GM12875 (cell line): Measurements from ENCODE around the gene ELMO1.

ENCODE experiments used
- H3K4me3 ChIP-seq: one replicate; pipeline ENCODE4 v1.5.1; 2011; ENCODE audit warnings: low read depth, low read length, control low read depth
- CTCF ChIP-seq: IDR thresholded peaks from 2 replicates; pipeline ENCODE4 v1.5.1; 2011; ENCODE audit warnings: low read depth, mild to moderate bottlenecking, control low read depth, inconsistent platforms, low read length, moderate library complexity, borderline replicate concordance; ENCODE audit not compliant: insufficient read depth

Gene ELMO1

DNA sequence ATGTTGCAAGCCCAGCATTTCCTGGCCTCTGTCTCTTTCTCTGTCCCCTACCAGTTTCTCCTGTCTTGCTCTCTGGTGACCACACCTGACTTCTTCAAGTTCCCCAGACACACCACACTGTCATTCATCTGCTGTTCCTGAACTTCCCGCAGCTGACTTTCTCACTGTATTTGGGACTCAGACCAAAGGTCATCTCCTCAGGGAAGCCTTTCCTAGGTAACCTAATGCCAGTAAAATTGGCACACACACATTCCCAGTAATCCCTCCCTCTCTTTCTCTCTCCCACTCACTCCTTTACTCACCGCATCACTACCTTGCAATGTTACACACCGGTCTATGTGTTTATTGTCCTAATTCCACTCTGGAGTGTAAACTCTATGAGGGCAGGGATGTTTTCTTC, 81.7 kb downstream of the ELMO1 start:
- TF ChIP-seq CTCF = no peak

GRCh38 chr7:37366445-37366844, 82.2 kb downstream of the ELMO1 start:
- no peak overlapping the region for H3K4me3 ChIP-seq
- TF ChIP-seq CTCF = no peak

More for the DNA sequence above, 81.7 kb downstream of the ELMO1 start:
- no peak overlapping the region for H3K4me3 ChIP-seq

- no peak overlapping the region for H3K4me3 ChIP-seq
- no peak for TF ChIP-seq CTCF
Measured at GRCh38 chr7:37365405-37365804, 83.3 kb downstream of the ELMO1 start.

- TF ChIP-seq CTCF = no peak
- no peak overlapping the region for H3K4me3 ChIP-seq
Measured at GRCh38 chr7:37364856-37365255, 83.8 kb downstream of the ELMO1 start.

DNA sequence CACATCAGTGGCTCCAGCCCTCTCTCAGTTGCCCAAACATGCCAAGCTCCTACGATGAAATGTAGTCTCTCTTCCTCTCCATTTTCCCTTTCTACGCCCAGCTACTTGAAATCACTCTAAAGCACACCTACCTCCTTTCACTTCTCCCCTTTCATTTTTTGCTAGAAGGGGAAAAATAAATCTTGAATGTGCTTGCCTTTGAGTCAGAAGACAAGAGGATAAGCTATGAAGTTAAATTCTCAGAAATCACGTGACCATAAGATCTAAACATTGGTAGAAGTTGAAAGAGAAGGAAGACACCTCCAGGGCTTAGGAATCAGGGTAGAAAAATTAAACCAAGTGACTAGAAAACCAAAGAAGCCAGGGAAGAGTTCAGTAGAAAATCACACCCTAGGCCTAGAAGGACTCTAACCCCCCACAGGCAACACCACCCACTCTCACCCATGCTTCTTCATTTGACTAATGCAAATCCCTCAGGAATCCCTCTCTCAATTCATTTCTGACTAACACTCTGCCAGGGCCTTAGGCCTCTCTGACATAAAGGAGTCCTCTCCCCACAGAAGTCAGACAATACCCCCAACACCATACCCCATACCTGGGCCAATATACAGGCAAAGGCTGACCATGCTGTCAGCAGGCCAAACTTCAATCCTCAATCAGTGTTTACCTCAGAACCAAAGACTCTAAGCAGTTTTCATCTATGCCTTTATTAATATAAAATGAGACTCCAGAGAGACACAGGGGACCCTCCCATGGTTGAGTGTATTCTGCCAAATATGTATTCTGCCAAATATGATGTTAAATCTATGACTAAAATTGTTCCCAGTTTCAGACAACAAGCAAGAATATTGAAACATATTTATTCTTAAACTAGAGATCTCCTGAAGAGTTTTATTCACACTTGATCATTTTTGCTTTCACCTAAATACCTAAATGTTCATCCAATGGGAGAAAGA, 84.8 kb downstream of the ELMO1 start:
- no peak overlapping the region for H3K4me3 ChIP-seq
- TF ChIP-seq CTCF = no peak

DNA sequence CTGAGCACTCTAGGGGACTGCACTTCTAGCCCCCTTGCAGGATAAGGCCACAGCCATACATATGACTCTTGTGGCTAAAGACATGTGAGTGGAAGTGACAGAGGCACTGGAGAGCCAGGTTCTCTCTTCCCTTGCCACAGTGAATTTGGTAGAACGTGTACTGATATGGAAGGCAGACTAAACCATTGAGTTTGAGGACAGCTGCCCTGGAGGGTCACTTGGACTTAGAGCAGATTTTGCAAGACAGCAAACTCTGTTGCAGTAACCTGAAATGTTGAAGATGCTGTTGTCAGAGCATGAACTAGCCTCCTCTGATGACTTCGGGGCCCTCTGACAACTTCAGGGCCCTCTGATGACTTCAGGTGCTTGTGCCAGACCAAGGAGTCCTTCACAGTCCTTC, 85.9 kb downstream of the ELMO1 start:
- H3K4me3 ChIP-seq = no peak overlapping the region
- no peak for TF ChIP-seq CTCF

GRCh38 chr7:37360484-37360883, 88.2 kb downstream of the ELMO1 start:
- H3K4me3 ChIP-seq = no peak overlapping the region
- no peak for TF ChIP-seq CTCF
